ENCODE measurements around the gene KANSL1. TPM values are rescaled to one million over a fixed set of nuclear protein-coding genes. Genes with fewer than 3 reads are reported as not detected.

KANSL1 gene
- total and polyA plus RNA-seq, 2 of the 4 experiments (the other 2 are of a cell fraction) = 19.1 to 49.6 TPM

DNA sequence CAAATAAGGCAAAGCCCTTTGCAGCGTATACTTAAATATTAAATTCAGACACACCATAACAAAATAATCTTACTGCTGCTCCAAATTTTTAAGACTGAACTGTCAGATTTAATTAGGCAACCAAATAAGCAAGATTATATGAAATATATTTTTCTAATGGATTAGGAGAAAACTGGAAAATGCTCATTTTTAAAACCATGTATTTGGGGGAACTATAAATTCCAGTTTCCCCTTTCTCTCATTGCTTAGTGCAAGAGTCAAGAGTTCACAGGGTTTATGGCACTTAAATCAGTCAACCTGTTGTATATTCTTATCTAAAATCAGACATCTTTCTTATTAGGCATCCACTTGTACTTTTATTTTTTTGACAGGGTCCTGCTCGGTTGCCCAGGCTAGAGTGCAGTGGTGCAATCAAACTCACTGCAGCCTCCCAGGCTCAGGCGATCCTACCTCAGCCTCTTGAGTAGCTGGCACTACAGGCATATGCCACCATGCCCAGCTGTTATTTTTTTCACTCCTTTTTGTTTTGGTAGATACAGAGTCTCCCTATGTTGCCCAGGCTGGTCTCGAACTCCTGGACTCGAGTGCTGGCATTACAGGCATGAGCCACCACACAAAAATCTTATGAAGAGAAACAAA lies 2.1 kb upstream of the KANSL1 start:
- intact Hi-C loops (cut with micrococcal nuclease) (loop anchor here (1.0 kb wide), 1 partner anchor 18 kb away; no protein-coding TSS in a partner anchor), dilution Hi-C loops (cut with HindIII; ENCODE audit: low sequenced_read_pairs, unreplicated experiment) (no loop called here), in situ Hi-C loops (cut with MboI; ENCODE audit: low sequenced_read_pairs) (no loop called here)
- H3K14ac ChIP-seq (replicated peaks; ENCODE audit: low read depth, low read length) = peak overlapping the region; percentile 23; the same call in 1 of the 2 replicates
- peak overlapping the region; percentile 39; the same call in 1 of the 2 replicates for H2AK5ac ChIP-seq (ENCODE audit: low read depth, low read length)
- BruUV-seq (replicated peaks) = no TSS peak
- H3K36me3 ChIP-seq (ENCODE audit: control insufficient read depth, insufficient read depth, low read length) = no peaks in the 10 kb centered on the region
- peak overlapping the region; percentile 45 for H3K27ac ChIP-seq (ENCODE audit: insufficient read depth, low read length)
- no peak overlapping the region for H2AK9ac ChIP-seq (replicated peaks; ENCODE audit: low read depth, low read length, poor library complexity)
- no peak overlapping the region for H3K4me3 ChIP-seq (ENCODE audit: insufficient read depth, low read depth, low read length)
- peaks cover 12 to 58% of the 10 kb centered on the region in 2 experiments for H3K79me1 ChIP-seq (ENCODE audit: low read depth in 1 of 2, low read length in 2 of 2)
- no peak for ATAC-seq (ENCODE audit: low read depth)
- peak overlapping the region; percentile 63 for H2BK5ac ChIP-seq (ENCODE audit: low read depth, low read length, poor library complexity, severe bottlenecking)
- H3K9me3 ChIP-seq (ENCODE audit: control insufficient read depth, insufficient read depth, low read length) = no peaks in the 10 kb centered on the region
- peak overlapping the region in 1 of 2 experiments; percentile 66; a peak in 2 of 4 replicates for H4K8ac ChIP-seq (ENCODE audit: low read depth in 2 of 2, low read length in 2 of 2)
- no peak overlapping the region for H2BK120ac ChIP-seq (ENCODE audit: low read depth, low read length)
- ChIA-PET POLR2A (ENCODE audit: unreplicated experiment) (no interaction called here), CTCF (no interaction called here)
- no peaks in the 10 kb centered on the region for H3K27me3 ChIP-seq (ENCODE audit: control insufficient read depth, insufficient read depth, low read length)
- H2BK20ac ChIP-seq (ENCODE audit: low read depth, low read length) = peak overlapping the region; percentile 52; the same call in 1 of the 2 replicates
- no peak overlapping the region for H3K9ac ChIP-seq (ENCODE audit: low read depth, low read length)
- no peak overlapping the region for H2AFZ ChIP-seq (replicated peaks; ENCODE audit: low read length, poor library complexity)
- DNase-seq = no peak
- H3K4me1 ChIP-seq (ENCODE audit: control insufficient read depth, insufficient read depth, low read length) = peaks cover 11% of the 10 kb centered on the region
- H3K23ac ChIP-seq (ENCODE audit: low read depth, low read length) = peak overlapping the region; percentile 34; the same call in 1 of the 2 replicates
- H2BK15ac ChIP-seq (ENCODE audit: low read depth, low read length) = no peak overlapping the region
- H4K20me1 ChIP-seq (ENCODE audit: insufficient read depth, low read length) = peaks cover 32% of the 10 kb centered on the region
- H4K91ac ChIP-seq (ENCODE audit: insufficient read depth, low read depth, low read length) = no peak overlapping the region
- no peak overlapping the region for H4K5ac ChIP-seq (ENCODE audit: low read depth, low read length)
- no peak overlapping the region for H3K4me2 ChIP-seq (ENCODE audit: low read depth, low read length)
- peak overlapping the region; percentile 7; the same call in 1 of the 2 replicates for H3K18ac ChIP-seq (ENCODE audit: low read depth, low read length)
- H3K4ac ChIP-seq (ENCODE audit: low read depth, low read length) = peak overlapping the region; percentile 32; the same call in 1 of the 2 replicates
- H3K9me1 ChIP-seq (ENCODE audit: insufficient read depth, low read length) = peaks cover 5% of the 10 kb centered on the region
- WGBS, 2 experiments (ENCODE audit: extremely low coverage in 2 of 2, insufficient read length in 1 of 2) = no CpG with 5 or more reads among the region's 5 CpGs
- H3K56ac ChIP-seq (ENCODE audit: extremely low read depth, insufficient read depth, low read length) = no peak overlapping the region
- no peak for TF ChIP-seq MAFK (IDR thresholded peaks at IDR 0.05; ENCODE audit: low read depth, low read length)
- TF ChIP-seq FOS (IDR thresholded peaks at IDR 0.05; ENCODE audit: low read depth, low read length) = no peak
- no peak for TF ChIP-seq BHLHE40 (IDR thresholded peaks at IDR 0.05; ENCODE audit: low read depth, low read length)
- TF ChIP-seq MAZ (IDR thresholded peaks at IDR 0.05; ENCODE audit: borderline replicate concordance, low read depth, low read length) = no peak
- TF ChIP-seq, protein P1, sequence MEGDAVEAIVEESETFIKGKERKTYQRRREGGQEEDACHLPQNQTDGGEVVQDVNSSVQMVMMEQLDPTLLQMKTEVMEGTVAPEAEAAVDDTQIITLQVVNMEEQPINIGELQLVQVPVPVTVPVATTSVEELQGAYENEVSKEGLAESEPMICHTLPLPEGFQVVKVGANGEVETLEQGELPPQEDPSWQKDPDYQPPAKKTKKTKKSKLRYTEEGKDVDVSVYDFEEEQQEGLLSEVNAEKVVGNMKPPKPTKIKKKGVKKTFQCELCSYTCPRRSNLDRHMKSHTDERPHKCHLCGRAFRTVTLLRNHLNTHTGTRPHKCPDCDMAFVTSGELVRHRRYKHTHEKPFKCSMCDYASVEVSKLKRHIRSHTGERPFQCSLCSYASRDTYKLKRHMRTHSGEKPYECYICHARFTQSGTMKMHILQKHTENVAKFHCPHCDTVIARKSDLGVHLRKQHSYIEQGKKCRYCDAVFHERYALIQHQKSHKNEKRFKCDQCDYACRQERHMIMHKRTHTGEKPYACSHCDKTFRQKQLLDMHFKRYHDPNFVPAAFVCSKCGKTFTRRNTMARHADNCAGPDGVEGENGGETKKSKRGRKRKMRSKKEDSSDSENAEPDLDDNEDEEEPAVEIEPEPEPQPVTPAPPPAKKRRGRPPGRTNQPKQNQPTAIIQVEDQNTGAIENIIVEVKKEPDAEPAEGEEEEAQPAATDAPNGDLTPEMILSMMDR (conservative IDR thresholded peaks at IDR 0.05; ENCODE audit: low read depth, low read length) = no peak

All from IMR-90 (cell line).